Lung (tissue), 12 donors: ENCODE data around the gene PPARD. TPM values are rescaled to one million over a fixed set of nuclear protein-coding genes. Genes with fewer than 3 reads are reported as not detected.
A peak's percentile ranks its signal among the peaks of the same experiment; 100 is the strongest.

Experiments
- ATAC-seq: fragments of 200-7000 bp; cut with Tn5 transposase; one replicate; pipeline ENCODE4 v1.9.1; 2020; ENCODE audit warnings: moderate number of reproducible peaks; ENCODE audit not compliant: insufficient read depth, low FRiP score
- DNase-seq, 3 donors: peaks; one replicate each; pipeline ENCODE4 v3.0.0-alpha.2; 2013 to 2017
- H3K27ac ChIP-seq, 2 donors: one replicate each; pipeline ENCODE4 v1.5.1; 2013; ENCODE audit warnings: mild to moderate bottlenecking in 2 of 2, moderate library complexity in 2 of 2, control low read depth in 1 of 2, inconsistent platforms in 1 of 2, low read depth in 1 of 2, low read length in 1 of 2
- H3K27me3 ChIP-seq, 3 donors: one replicate each; pipeline ENCODE4 v1.5.1; 2013; ENCODE audit warnings: low read length in 2 of 3; ENCODE audit not compliant: control insufficient read depth in 3 of 3, insufficient read depth in 3 of 3
- H3K36me3 ChIP-seq, 4 donors: one replicate each; pipeline ENCODE4 v1.5.1; 2013; ENCODE audit warnings: low read length in 4 of 4, mild to moderate bottlenecking in 1 of 4, moderate library complexity in 1 of 4; ENCODE audit not compliant: control insufficient read depth in 4 of 4, insufficient read depth in 4 of 4
- H3K4me1 ChIP-seq, 5 donors: one replicate each; pipeline ENCODE4 v1.5.1; 2013; ENCODE audit warnings: low read length in 5 of 5, mild to moderate bottlenecking in 2 of 5, moderate library complexity in 1 of 5; ENCODE audit not compliant: control insufficient read depth in 5 of 5, insufficient read depth in 5 of 5
- H3K4me3 ChIP-seq: one replicate; pipeline ENCODE4 v1.5.1; 2013; ENCODE audit warnings: mild to moderate bottlenecking, control low read depth, moderate library complexity
- H3K9ac ChIP-seq, 2 donors: one replicate each; pipeline ENCODE4 v1.5.1; 2013; ENCODE audit warnings: low read length in 2 of 2, control low read depth in 1 of 2; ENCODE audit not compliant: insufficient read depth in 1 of 2
- H3K9me3 ChIP-seq, 4 donors: one replicate each; pipeline ENCODE4 v1.5.1; 2013; ENCODE audit warnings: low read length in 3 of 4, mild to moderate bottlenecking in 1 of 4, moderate library complexity in 1 of 4; ENCODE audit not compliant: control insufficient read depth in 4 of 4, insufficient read depth in 3 of 4
- CTCF ChIP-seq: IDR thresholded peaks from 2 replicates; pipeline ENCODE4 v1.5.1; 2012; ENCODE audit warnings: mild to moderate bottlenecking; ENCODE audit errors: control extremely low read depth, extremely low read depth
- WGBS, 2 donors: extraction: QIAGEN DNeasy Blood & Tissue Kit; methylation state at CpG; one replicate each; pipeline ENCODE4 v1.1.7; 2013; 5-methylcytosine and 5-hydroxymethylcytosine counted together
- polyA plus RNA-seq, 2 donors: library from polyadenylated mRNA; stranded (reverse); fragments of 200-250 nt; gene quantifications; one replicate each; pipeline ENCODE4 v1.2.1, GENCODE V29; 2013
- total RNA-seq, 2 donors: library from RNA; depleted of rRNA in 1 of 2; stranded (reverse); fragments of >200 nt in 1 of 2; gene quantifications; one replicate each; pipeline ENCODE4 v1.2.1, GENCODE V29; 2014 to 2021
- donor health status: control.
- donor health status: control.
- donor health status: Bipolar disorder and iron deficiency.
- donor health status: healthy.
- donor health status: DM: yes; HTN: yes; CAD: no.

PPARD gene
- total and polyA plus RNA-seq, 4 donors = 11.3 to 27.8 (median 24.5) TPM

- Histone ChIP-seq H3K36me3 (peaks cover 4 to 28% (median 16%) of the 10 kb centered on the region in 4 donors), H3K27ac (no peak overlapping the region), H3K4me1 (peaks cover 0 to 18% (median 7%) of the 10 kb centered on the region in 5 donors), H3K27me3 (no peaks in the 10 kb centered on the region), H3K9ac (no peak overlapping the region), H3K9me3 (no peaks in the 10 kb centered on the region), H3K4me3 (no peak overlapping the region)
- no peak for ATAC-seq
- DNase-seq = peak in 2 of 3 donors; percentile 29 to 54
- 86 to 90% methylated on average over 4 of the region's 4 CpGs for WGBS, 2 donors
- no peak for TF ChIP-seq CTCF
Observed at GRCh38 chr6:35357677-35358076, 15.3 kb downstream of the PPARD start.

DNA sequence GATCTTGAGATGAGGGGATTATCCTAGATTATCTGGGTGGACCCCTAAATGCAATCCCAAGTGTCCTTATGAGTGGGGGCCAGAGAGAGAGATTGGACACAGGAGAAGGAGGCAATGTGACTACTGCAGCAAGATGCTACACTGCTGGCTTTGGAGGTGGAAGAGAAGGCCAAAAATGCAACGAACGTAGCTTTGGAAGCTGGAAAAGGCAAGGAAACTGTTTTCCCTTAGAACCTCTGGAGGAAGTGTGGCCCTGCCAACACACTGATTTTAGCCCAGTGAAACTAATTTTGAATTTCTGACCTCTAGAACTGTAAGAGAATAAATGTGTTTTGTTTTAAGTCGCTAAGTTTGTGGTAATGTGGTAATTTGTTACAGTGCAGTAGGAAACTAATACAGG, 15.7 kb downstream of the PPARD start:
- WGBS, 2 donors = 75 to 79% methylated on average over 3 of the region's 3 CpGs
- peaks cover 0 to 21% (median 7%) of the 10 kb centered on the region in 5 donors for H3K4me1 ChIP-seq
- ATAC-seq (no peak), DNase-seq (no peak)
- TF ChIP-seq CTCF = no peak
- H3K9me3 ChIP-seq = no peaks in the 10 kb centered on the region
- peaks cover under 1 to 28% (median 12%) of the 10 kb centered on the region in 4 donors for H3K36me3 ChIP-seq
- no peak overlapping the region for H3K27ac ChIP-seq
- no peaks in the 10 kb centered on the region for H3K27me3 ChIP-seq
- no peak overlapping the region for H3K4me3 ChIP-seq
- H3K9ac ChIP-seq = no peak overlapping the region

DNA sequence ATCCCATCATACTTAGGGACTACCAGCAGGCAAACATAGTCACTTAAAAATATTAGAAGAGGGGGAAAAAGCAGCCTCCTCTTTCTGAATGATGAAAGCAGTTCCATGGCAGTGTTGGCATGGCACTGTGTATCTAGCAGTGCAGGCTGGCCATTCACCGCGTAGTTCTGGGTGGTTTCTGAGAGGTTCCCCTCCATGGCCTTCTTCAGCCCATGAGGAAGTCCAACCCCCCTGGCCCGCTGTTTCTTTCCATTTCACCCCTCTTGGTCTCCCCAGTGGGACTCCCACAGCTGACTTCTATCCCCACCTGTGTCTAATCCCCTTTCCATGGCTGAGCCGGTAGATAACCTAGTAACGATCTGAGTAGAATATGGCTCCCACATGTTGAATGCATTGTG, 17.0 kb downstream of the PPARD start:
- no peaks in the 10 kb centered on the region for H3K27me3 ChIP-seq
- H3K9ac ChIP-seq = no peak overlapping the region
- no peak overlapping the region for H3K27ac ChIP-seq
- DNase-seq (no peak), ATAC-seq (no peak)
- peaks cover 0 to 21% (median 7%) of the 10 kb centered on the region in 5 donors for H3K4me1 ChIP-seq
- no peak for TF ChIP-seq CTCF
- peaks cover 0 to 24% (median 12%) of the 10 kb centered on the region in 4 donors for H3K36me3 ChIP-seq
- H3K9me3 ChIP-seq = no peaks in the 10 kb centered on the region
- 96 to 98% methylated on average over 5 of the region's 5 CpGs for WGBS, 2 donors
- H3K4me3 ChIP-seq = no peak overlapping the region
